ENCODE results near the gene AFF1.

DNA sequence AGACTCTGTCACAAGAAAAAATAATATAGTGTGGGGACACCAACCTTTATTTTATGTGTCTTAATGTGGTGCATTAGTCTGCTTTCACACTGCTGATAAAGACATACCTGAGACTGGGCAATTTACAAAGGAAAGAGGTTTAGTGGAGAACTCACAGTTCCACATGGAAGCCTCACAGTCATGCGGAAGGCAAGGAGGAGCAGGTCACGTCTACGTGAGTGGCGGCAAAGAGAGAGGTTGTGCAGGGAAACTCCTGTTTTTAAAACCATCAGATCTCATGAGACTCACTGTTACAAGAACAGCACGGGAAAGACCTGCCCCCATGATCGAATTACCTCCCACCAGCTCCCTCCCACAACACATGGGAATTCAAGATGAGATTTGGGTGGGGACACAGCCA is 130.2 kb downstream of the AFF1 start:
- TF ChIP-seq, protein P1, sequence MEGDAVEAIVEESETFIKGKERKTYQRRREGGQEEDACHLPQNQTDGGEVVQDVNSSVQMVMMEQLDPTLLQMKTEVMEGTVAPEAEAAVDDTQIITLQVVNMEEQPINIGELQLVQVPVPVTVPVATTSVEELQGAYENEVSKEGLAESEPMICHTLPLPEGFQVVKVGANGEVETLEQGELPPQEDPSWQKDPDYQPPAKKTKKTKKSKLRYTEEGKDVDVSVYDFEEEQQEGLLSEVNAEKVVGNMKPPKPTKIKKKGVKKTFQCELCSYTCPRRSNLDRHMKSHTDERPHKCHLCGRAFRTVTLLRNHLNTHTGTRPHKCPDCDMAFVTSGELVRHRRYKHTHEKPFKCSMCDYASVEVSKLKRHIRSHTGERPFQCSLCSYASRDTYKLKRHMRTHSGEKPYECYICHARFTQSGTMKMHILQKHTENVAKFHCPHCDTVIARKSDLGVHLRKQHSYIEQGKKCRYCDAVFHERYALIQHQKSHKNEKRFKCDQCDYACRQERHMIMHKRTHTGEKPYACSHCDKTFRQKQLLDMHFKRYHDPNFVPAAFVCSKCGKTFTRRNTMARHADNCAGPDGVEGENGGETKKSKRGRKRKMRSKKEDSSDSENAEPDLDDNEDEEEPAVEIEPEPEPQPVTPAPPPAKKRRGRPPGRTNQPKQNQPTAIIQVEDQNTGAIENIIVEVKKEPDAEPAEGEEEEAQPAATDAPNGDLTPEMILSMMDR (IDR thresholded peaks at IDR 0.05) = no peak
- TF ChIP-seq, protein P2, sequence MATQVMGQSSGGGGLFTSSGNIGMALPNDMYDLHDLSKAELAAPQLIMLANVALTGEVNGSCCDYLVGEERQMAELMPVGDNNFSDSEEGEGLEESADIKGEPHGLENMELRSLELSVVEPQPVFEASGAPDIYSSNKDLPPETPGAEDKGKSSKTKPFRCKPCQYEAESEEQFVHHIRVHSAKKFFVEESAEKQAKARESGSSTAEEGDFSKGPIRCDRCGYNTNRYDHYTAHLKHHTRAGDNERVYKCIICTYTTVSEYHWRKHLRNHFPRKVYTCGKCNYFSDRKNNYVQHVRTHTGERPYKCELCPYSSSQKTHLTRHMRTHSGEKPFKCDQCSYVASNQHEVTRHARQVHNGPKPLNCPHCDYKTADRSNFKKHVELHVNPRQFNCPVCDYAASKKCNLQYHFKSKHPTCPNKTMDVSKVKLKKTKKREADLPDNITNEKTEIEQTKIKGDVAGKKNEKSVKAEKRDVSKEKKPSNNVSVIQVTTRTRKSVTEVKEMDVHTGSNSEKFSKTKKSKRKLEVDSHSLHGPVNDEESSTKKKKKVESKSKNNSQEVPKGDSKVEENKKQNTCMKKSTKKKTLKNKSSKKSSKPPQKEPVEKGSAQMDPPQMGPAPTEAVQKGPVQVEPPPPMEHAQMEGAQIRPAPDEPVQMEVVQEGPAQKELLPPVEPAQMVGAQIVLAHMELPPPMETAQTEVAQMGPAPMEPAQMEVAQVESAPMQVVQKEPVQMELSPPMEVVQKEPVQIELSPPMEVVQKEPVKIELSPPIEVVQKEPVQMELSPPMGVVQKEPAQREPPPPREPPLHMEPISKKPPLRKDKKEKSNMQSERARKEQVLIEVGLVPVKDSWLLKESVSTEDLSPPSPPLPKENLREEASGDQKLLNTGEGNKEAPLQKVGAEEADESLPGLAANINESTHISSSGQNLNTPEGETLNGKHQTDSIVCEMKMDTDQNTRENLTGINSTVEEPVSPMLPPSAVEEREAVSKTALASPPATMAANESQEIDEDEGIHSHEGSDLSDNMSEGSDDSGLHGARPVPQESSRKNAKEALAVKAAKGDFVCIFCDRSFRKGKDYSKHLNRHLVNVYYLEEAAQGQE (IDR thresholded peaks at IDR 0.05; ENCODE audit: insufficient read depth in 1 of 2, low read depth in 2 of 2, low read length in 1 of 2) = no peak

Measured in Panc1 (cell line).